Brain microvascular endothelial cell (primary cell): Measurements from ENCODE around the gene ZDHHC11.
"Not testable (repeated sequence)": the region's sequence is repeated elsewhere in the genome, so short reads cannot be mapped to it uniquely, and the experiment has no call there.

Source experiments
- DNase-seq: peaks from one replicate; pipeline ENCODE4 v3.0.0-alpha.2; 2020
- H3K27ac ChIP-seq: fragments of 250-450 bp; sonication (Bioruptor Pico); 2 replicates; pipeline ENCODE4 v1.5.1; 2020; ENCODE audit warnings: mild to moderate bottlenecking, moderate library complexity
- H3K27me3 ChIP-seq: fragments of 250-450 bp; sonication (Bioruptor Pico); replicated peaks from 2 replicates; pipeline ENCODE4 v1.5.1; 2020; ENCODE audit warnings: mild to moderate bottlenecking
- H3K36me3 ChIP-seq: fragments of 250-450 bp; sonication (Bioruptor Pico); replicated peaks from 2 replicates; pipeline ENCODE4 v1.5.1; 2020; ENCODE audit warnings: mild to moderate bottlenecking
- H3K4me3 ChIP-seq: 2 replicates; pipeline ENCODE4 v1.5.1; 2011; ENCODE audit warnings: low read depth, mild to moderate bottlenecking, control low read depth, low read length, moderate library complexity
- CTCF ChIP-seq: IDR thresholded peaks from 2 replicates; pipeline ENCODE4 v1.5.1; 2011; ENCODE audit warnings: low read depth, mild to moderate bottlenecking, moderate library complexity, low read length, control low read depth, inconsistent platforms; ENCODE audit errors: missing control alignments
- in situ Hi-C: cut with HindIII; loops from 2 replicates; pipeline ENCODE4 v1.10.0; 2017; ENCODE audit warnings: low sequenced_read_pairs, low pct_ligation_motif_present

Gene ZDHHC11

GRCh38 chr5:773517-774264 lies 77.1 kb downstream of the ZDHHC11 start:
- H3K36me3 ChIP-seq, result no peaks in the 10 kb centered on the region
- DNase-seq, result no peak
- H3K4me3 ChIP-seq, result no peak overlapping the region
- H3K27ac ChIP-seq, result no peak overlapping the region
- no peak for TF ChIP-seq CTCF
- no peaks in the 10 kb centered on the region for H3K27me3 ChIP-seq
- in situ Hi-C loops, result no loop called here

- H3K4me3 ChIP-seq, DNase-seq, H3K27me3 ChIP-seq, H3K36me3 ChIP-seq, in situ Hi-C loops, H3K27ac ChIP-seq: not testable (repeated sequence)
These were observed 77.9 kb downstream of the ZDHHC11 start for GRCh38 chr5:772931-773330.

GRCh38 chr5:772547-772890 lies 78.3 kb downstream of the ZDHHC11 start:
- H3K27ac ChIP-seq, H3K27me3 ChIP-seq, DNase-seq, H3K4me3 ChIP-seq, in situ Hi-C loops, H3K36me3 ChIP-seq: not testable (repeated sequence)

DNA sequence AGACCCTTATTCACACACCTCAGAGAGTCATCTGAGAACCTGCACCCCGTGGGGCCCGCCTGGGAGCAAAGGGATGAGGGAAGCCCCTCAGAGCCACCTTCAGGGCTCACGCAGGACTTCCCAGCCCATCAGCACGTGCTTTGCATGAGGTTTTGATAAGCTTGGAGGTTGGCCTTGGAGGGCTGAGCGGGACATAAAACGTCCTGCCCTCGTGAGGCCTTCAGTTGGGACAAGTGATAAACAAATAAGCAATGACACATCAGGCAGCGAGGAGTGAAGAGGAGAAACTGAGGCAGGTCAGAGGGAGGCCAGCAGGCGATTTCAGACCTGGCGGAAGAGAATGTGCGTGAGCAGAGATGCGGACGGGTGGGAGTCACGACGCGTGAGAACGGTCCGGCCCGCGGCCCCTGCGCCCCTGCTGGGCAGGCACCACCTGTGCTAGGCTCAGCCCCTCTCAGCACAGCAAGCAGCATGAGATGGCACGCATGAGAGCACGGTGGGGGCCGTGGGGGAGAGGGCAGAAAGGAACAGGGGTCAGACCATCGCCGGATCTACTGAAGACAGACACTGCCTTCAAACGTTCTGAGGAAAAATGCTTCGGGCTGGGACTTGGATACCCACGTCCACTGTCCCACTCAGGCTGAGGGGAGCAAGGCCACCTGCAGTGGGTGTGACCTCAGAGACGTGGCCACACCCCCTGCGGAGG lies 78.8 kb downstream of the ZDHHC11 start:
- DNase-seq, result not testable (repeated sequence)

DNA sequence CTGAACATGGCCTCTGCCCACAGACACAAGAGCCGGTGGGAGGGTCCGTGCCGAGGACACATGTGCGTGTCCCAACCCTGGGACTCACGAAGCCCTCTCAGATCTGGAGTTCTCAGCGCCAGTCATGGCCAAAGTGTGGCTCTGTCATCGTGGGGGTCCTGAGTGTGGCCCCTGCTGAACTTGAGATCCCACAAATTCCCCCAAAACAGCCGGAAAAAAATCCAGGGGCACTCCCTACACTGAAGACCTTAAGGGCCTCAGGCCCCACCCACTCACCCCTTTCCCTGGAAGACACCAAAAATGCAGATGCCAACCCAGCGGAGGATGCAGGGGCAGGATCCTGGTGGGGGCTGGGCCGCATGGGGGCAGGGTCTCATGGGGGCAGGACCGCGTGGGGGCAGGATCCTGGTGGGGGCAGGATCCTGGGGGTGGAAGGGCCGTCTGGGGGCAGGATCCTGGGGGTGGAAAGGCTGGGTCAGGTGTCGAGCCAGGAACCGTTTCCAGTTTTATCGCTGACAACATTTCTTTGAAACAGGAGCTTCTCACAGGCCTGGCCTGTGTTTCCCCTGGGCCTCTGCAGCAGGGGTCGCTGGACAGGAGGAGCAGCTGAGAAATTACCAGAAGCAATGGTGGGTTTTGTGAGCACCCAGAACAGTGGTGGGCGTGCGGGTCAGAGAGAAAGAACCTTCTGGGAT lies 79.6 kb downstream of the ZDHHC11 start:
- H3K27ac ChIP-seq, DNase-seq, H3K36me3 ChIP-seq, H3K27me3 ChIP-seq, in situ Hi-C loops, H3K4me3 ChIP-seq: not testable (repeated sequence)

More for the DNA sequence above, 78.8 kb downstream of the ZDHHC11 start:
- in situ Hi-C loops, H3K27me3 ChIP-seq, H3K36me3 ChIP-seq, H3K4me3 ChIP-seq, H3K27ac ChIP-seq: not testable (repeated sequence)

DNA sequence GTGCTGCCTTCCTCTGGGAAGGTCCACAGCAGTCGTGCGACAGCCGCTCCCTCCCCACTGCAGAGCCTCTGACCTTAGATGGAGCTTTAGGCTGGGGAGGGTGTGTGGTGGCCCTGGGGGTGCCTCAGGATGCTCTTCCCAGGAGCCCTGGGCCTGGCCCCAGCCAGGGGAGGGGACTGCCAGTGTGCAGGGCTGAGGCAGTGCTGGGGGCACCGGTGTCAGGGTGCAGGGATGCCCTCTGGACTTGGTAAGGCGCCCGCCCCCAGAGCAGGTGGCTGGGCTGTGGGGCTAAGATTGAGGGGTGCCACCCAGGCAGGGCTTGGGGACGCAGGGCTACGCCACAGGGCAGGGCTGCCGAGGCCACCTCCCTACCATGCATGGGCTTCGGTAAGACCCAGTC lies 80.2 kb downstream of the ZDHHC11 start:
- H3K4me3 ChIP-seq, in situ Hi-C loops, H3K27ac ChIP-seq, DNase-seq, H3K36me3 ChIP-seq, H3K27me3 ChIP-seq: not testable (repeated sequence)

GRCh38 chr5:769485-770145 lies 81.2 kb downstream of the ZDHHC11 start:
- DNase-seq, H3K27me3 ChIP-seq, H3K27ac ChIP-seq, H3K4me3 ChIP-seq, H3K36me3 ChIP-seq, in situ Hi-C loops: not testable (repeated sequence)

DNA sequence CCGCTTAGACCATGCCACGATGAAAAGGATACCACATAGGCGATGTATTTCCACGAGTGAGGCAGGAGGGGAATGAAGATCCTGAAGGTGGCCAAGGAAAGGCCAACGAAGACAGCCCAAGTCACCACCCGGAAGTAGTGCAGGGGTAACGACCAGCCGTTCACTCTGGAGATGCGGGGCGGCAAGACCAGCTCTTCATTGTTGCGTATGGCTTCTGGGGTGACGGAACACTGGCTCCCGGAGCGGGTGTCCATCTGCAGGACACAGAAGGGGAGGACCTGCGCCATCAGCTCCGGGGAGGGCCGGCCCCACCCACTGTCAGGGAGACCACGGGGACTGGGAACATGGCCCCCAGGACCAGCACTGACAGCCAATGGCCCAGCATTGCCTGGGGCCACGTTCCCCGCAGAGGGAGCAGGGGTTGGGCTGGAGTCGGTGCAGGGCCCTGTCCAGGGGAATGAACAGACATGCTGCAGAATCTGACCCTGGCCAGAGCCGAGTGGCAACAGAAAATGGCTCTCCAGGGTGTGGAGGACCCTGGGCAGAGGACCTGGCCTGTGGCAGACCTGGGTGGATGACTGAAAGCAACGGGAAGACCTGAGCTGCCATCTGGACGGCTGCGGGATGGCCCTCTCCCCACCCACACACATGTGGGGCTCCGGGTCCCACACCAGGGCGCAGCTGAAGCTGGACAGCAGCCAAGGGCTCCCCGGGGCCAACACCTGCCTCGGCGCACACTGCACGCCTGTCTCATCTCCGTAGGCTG lies 83.9 kb downstream of the ZDHHC11 start:
- H3K27ac ChIP-seq, result no peak overlapping the region
- H3K36me3 ChIP-seq, result no peaks in the 10 kb centered on the region
- no peaks in the 10 kb centered on the region for H3K27me3 ChIP-seq
- DNase-seq, result no peak
- TF ChIP-seq CTCF, result no peak
- in situ Hi-C loops, result no loop called here
- no peak overlapping the region for H3K4me3 ChIP-seq
